ENCODE measurements around the gene CFAP46.
"Not testable (repeated sequence)": the region's sequence is repeated elsewhere in the genome, so short reads cannot be mapped to it uniquely, and the experiment has no call there.

Gene CFAP46

GRCh38 chr10:132777441-132777840 lies 164.9 kb downstream of the CFAP46 start:
- H3K4me3 ChIP-seq (ENCODE audit: low read depth, low read length): no peak overlapping the region

DNA sequence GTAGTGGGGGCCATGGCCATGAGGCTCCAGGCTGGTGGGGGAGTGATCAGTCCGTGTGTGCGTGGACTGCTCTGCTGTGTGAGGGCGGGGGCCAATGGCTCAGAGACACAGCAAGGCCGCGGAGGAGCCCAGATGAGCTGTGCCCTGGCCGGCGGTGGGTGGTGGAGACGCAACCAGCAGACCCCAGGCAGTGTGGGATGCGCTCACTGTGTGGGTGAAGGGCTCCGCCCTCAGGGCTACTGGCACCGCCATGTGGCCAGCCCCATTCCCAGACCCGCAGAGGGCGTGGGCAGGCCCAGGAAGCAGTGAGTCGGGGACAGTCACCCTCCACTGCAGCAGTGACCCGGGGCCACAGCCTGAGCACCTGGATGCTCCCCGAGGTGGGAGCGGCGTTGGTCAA lies 165.5 kb downstream of the CFAP46 start:
- no peak overlapping the region for H3K4me3 ChIP-seq (ENCODE audit: low read depth, low read length)

GRCh38 chr10:132776186-132776585 lies 166.2 kb downstream of the CFAP46 start:
- H3K4me3 ChIP-seq (ENCODE audit: low read depth, low read length): no peak overlapping the region

- no peak overlapping the region for H3K4me3 ChIP-seq (ENCODE audit: low read depth, low read length)
Measured at GRCh38 chr10:132774902-132775863, 167.2 kb downstream of the CFAP46 start.

GRCh38 chr10:132774181-132774901 lies 168.0 kb downstream of the CFAP46 start:
- H3K4me3 ChIP-seq (ENCODE audit: low read depth, low read length): no peak overlapping the region

DNA sequence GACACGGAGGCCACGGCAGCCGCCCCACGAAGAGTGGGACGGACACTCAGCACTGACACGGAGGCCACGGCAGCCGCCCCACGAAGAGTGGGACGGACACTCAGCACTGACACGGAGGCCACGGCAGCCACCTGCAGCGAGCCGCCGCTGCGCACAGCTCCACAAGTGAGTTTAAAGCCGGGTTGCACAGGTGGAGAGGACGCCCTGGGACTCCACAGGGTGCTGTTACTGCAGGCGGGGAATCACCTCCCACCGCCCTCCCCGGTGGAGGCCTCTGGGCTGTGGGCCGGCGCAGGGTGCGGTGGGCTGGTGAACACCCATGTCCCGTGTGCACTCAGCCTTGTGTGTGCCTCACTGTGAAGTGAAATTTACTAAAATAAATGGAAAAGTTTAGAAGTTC lies 169.6 kb downstream of the CFAP46 start:
- H3K4me3 ChIP-seq (ENCODE audit: low read depth, low read length): not testable (repeated sequence)

- no peak overlapping the region for H3K4me3 ChIP-seq (ENCODE audit: low read depth, low read length)
Measured at GRCh38 chr10:132770061-132771021, 172.0 kb downstream of the CFAP46 start.

DNA sequence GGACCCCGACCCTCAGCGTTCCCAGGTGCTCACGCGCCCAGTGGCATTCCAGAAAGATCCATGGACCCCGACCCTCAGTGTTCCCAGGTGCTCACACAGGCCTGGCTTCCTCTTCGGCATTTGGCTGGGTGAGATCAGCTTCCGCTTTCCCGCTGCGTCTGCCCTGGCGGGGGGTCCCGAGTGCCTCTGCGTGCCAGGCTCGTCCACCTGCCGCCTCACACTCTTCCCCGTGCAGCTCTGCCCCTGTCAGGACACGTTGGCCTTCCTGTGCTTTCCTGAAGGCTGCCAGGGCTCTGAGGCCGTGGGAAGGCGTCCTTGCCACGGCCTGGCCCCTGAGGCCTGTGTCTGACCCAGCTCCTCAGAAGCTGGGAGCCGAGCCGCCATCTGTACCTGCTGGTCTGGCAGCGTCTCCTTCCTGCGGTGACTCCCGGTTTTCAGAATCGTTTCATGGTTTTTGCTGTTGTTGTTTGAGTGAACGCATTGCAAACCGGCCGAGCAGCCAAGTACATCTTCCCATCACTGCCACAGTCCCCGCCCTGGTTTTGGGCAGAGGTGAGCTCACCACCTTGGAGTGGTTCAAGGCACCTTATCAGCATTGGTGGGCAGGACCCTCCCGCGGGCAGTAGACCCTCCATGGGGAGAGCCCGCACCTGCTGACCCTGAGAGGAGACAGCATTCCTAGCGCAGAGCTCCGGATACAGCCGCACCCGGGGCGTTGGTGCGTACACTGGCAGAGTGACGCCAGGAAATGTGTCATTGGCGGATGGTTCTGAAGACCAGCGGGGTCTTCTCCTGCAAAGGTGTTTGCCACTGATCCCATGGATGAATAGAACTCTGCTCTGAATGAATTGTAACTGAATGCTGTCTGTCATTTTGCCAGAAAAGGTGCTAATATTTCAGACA lies 173.8 kb downstream of the CFAP46 start:
- no peak overlapping the region for H3K4me3 ChIP-seq (ENCODE audit: low read depth, low read length)

- H3K4me3 ChIP-seq (ENCODE audit: low read depth, low read length): no peak overlapping the region
Measured at GRCh38 chr10:132766291-132766690, 176.1 kb downstream of the CFAP46 start.

- H3K4me3 ChIP-seq (ENCODE audit: low read depth, low read length): no peak overlapping the region
Measured at GRCh38 chr10:132765435-132765834, 176.9 kb downstream of the CFAP46 start.

- no peak overlapping the region for H3K4me3 ChIP-seq (ENCODE audit: low read depth, low read length)
Measured at GRCh38 chr10:132764108-132764507, 178.3 kb downstream of the CFAP46 start.

- H3K4me3 ChIP-seq (ENCODE audit: low read depth, low read length): no peak overlapping the region
Measured at GRCh38 chr10:132763545-132763944, 178.8 kb downstream of the CFAP46 start.

- no peak overlapping the region for H3K4me3 ChIP-seq (ENCODE audit: low read depth, low read length)
Measured at GRCh38 chr10:132762267-132762666, 180.1 kb downstream of the CFAP46 start.

- H3K4me3 ChIP-seq (ENCODE audit: low read depth, low read length): no peak overlapping the region
Measured at GRCh38 chr10:132761395-132762060, 180.8 kb downstream of the CFAP46 start.

DNA sequence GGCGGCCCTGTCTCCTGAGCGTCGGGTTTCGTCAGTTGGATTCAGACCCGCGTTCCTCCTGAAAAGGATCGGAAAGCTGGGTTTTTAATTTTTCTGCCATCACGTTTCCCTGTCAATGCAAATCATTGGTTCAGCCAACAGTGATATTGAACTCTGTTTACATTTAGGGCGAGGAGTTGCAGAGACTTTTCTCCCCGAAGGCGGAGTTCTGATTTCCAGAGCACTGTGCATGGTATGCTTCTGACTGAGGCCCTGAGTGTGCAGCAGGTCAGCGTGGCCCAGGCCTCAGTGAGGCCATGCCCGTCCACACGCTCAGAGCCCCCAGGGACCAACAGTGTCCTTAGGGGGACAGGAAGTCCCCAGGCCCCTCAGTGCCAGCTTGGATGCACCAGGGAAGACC lies 183.5 kb downstream of the CFAP46 start:
- H3K4me3 ChIP-seq (ENCODE audit: low read depth, low read length): no peak overlapping the region
